Mesodermal cell (in vitro differentiated cells): ENCODE results near the gene SLC22A9. TPM values are rescaled to one million over a fixed set of nuclear protein-coding genes. Genes with fewer than 3 reads are reported as not detected.
"Not testable (repeated sequence)": the region's sequence is repeated elsewhere in the genome, so short reads cannot be mapped to it uniquely, and the experiment has no call there.

Experiments
- H3K27ac ChIP-seq: 2 replicates; pipeline ENCODE4 v1.7.0; 2013; ENCODE audit warnings: mild to moderate bottlenecking, low read depth, low read length, moderate library complexity; ENCODE audit not compliant: severe bottlenecking
- H3K36me3 ChIP-seq: 2 replicates; pipeline ENCODE4 v1.7.1; 2013; ENCODE audit warnings: mild to moderate bottlenecking, low read length, moderate library complexity; ENCODE audit not compliant: control insufficient read depth, insufficient read depth
- H3K4me1 ChIP-seq: one replicate; pipeline ENCODE4 v1.7.1; 2013; ENCODE audit warnings: mild to moderate bottlenecking, low read length; ENCODE audit not compliant: insufficient read depth, control insufficient read depth, poor library complexity, severe bottlenecking
- H3K4me3 ChIP-seq: 2 replicates; pipeline ENCODE4 v1.7.0; 2013; ENCODE audit warnings: low read length, control low read depth, mild to moderate bottlenecking; ENCODE audit not compliant: insufficient read depth, poor library complexity, severe bottlenecking; ENCODE audit errors: extremely low read depth
- H3K9me3 ChIP-seq: 2 replicates; pipeline ENCODE4 v1.7.1; 2013; ENCODE audit warnings: mild to moderate bottlenecking, low read length, moderate library complexity; ENCODE audit not compliant: control insufficient read depth
- whole genome bisulfite sequencing, 2 experiments: methylation state at CpG; one replicate each; pipeline ENCODE4 v1.1.5; 2013; ENCODE audit warnings: missing lambda C conversion rate in 2 of 2; ENCODE audit not compliant: insufficient coverage in 2 of 2; 5-methylcytosine and 5-hydroxymethylcytosine counted together
- polyA plus RNA-seq, 2 experiments: library from polyadenylated mRNA; stranded (reverse); fragments of 50-300 nt; gene quantifications; one replicate each; pipeline ENCODE4 v1.2.3, GENCODE V29; 2013

The SLC22A9 gene
- not detected for polyA plus RNA-seq (2013, experiment 1 of 2)
- not detected for polyA plus RNA-seq (2013, experiment 2 of 2)

GRCh38 chr11:63369165-63369970 lies at the start of gene SLC22A9:
TSS of gene SLC22A9 (plus strand) at chr11:63369785. CDS start at chr11:63370057, 272 bp downstream.
- Histone ChIP-seq H3K27ac (no peak within 1 kb of the TSS), H3K4me1 (no peaks in the 10 kb centered on the region), H3K9me3 (no peaks in the 10 kb centered on the region), H3K36me3 (no peaks in the 10 kb centered on the region), H3K4me3 (no peak within 1 kb of the TSS)
- WGBS, 2 experiments, result 78 to 92% methylated on average over 8 to 9 of the region's 10 CpGs

- Histone ChIP-seq H3K4me1 (no peaks in the 10 kb centered on the region), H3K4me3 (no peak overlapping the region), H3K9me3 (no peaks in the 10 kb centered on the region), H3K36me3 (no peaks in the 10 kb centered on the region), H3K27ac (no peak overlapping the region)
These were observed 47.9 kb upstream of the SLC22A9 start for GRCh38 chr11:63321723-63322122.

DNA sequence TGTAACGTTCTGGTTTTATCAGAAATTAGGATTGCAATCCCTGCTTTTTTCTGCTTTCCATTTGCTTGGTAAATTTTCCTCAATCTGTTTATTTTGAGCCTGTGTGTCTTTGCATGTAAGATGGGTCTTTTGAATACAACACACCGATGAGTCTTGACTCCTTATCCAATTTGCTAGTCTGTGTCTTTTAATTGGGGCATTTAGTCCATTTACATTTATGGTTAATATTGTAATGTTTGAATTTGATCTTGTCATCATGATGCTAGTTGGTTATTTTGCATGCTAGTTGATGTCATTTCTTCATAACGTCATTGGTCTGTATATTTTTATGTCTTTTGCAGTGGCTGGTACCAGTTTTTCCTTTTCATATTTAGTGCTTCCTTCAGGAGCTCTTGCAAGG lies 34.5 kb upstream of the SLC22A9 start:
- not testable (repeated sequence) for H3K9me3 ChIP-seq, H3K4me3 ChIP-seq, H3K36me3 ChIP-seq, H3K27ac ChIP-seq, H3K4me1 ChIP-seq
- 71 to 80% methylated on average over 1 of the region's 3 CpGs for WGBS, 2 experiments

DNA sequence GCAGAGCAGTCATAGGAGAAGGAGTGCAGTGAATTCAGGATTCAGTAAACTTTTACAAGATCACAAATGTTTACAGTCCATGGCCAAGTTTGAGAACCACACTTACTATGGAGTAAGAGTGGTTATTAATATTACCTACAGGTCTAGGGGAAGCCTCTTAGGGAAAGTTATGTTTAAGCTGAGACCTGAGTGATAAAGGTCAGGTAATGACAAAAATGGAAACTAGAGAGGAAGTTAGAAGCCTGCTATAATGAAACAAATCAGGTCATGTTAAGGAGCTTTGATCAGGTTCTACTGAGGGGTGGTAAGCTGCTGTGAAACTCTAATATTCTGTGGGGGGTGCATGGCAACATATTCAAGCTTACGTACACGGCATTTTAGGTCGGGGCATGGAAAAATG lies 32.5 kb upstream of the SLC22A9 start:
- H3K4me3 ChIP-seq, result no peak overlapping the region
- no peak overlapping the region for H3K27ac ChIP-seq
- no peaks in the 10 kb centered on the region for H3K9me3 ChIP-seq
- 88 to 93% methylated on average over 3 of the region's 3 CpGs for WGBS, 2 experiments
- H3K4me1 ChIP-seq, result no peaks in the 10 kb centered on the region
- H3K36me3 ChIP-seq, result no peaks in the 10 kb centered on the region

DNA sequence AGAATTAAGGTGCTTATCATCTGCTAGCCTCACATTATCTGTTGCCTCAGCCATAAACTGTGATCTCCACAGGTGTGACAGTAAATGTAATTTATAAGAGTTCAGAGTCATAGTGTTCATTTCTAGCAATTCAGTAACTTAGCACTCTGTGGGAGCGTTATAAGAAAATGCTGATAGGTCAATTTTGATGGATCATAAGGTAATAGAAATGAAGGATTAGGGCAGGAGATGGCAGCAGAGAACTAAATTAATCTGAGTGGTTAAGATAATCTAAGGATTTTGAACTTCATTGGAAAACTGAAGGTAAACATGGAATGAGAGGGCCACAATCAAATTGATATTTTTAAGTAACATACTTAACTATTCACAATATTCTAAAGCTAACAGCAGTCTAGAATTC lies 26.5 kb upstream of the SLC22A9 start:
- H3K4me1 ChIP-seq, result no peaks in the 10 kb centered on the region
- WGBS, 2 experiments, result 100% methylated on average over 1 of the region's 1 CpG
- H3K36me3 ChIP-seq, result no peaks in the 10 kb centered on the region
- no peak overlapping the region for H3K27ac ChIP-seq
- no peaks in the 10 kb centered on the region for H3K9me3 ChIP-seq
- no peak overlapping the region for H3K4me3 ChIP-seq

- Histone ChIP-seq H3K9me3 (no peaks in the 10 kb centered on the region), H3K4me3 (no peak overlapping the region), H3K4me1 (no peaks in the 10 kb centered on the region), H3K36me3 (no peaks in the 10 kb centered on the region), H3K27ac (no peak overlapping the region)
- 83 to 94% methylated on average over 2 of the region's 4 CpGs for WGBS, 2 experiments
These were observed 17.4 kb upstream of the SLC22A9 start for GRCh38 chr11:63352144-63352543.

GRCh38 chr11:63362196-63362793 lies 7.3 kb upstream of the SLC22A9 start:
- Histone ChIP-seq H3K4me3 (no peak overlapping the region), H3K36me3 (no peaks in the 10 kb centered on the region), H3K27ac (no peak overlapping the region), H3K9me3 (no peaks in the 10 kb centered on the region), H3K4me1 (no peaks in the 10 kb centered on the region)
- 80 to 100% methylated on average over 1 of the region's 1 CpG for WGBS, 2 experiments

DNA sequence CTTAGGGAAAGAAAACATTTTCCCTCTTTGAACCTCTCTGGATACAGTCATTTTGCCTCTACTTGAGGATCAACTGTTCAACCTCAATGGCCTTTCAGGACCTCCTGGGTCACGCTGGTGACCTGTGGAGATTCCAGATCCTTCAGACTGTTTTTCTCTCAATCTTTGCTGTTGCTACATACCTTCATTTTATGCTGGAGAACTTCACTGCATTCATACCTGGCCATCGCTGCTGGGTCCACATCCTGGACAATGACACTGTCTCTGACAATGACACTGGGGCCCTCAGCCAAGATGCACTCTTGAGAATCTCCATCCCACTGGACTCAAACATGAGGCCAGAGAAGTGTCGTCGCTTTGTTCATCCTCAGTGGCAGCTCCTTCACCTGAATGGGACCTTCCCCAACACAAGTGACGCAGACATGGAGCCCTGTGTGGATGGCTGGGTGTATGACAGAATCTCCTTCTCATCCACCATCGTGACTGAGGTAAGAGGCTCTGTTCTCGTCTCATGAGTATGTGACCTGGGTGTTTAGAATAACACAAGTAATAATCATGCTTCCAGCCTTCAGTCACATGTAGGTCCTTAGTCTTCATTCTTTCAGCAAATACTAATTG lies 495 bp downstream of the SLC22A9 start:
- Histone ChIP-seq H3K4me3 (no peak overlapping the region), H3K27ac (no peak overlapping the region), H3K4me1 (no peaks in the 10 kb centered on the region), H3K9me3 (no peaks in the 10 kb centered on the region), H3K36me3 (no peaks in the 10 kb centered on the region)
- WGBS, 2 experiments, result 79 to 96% methylated on average over 2 to 6 of the region's 7 CpGs

- no peak overlapping the region for H3K27ac ChIP-seq
- no peaks in the 10 kb centered on the region for H3K36me3 ChIP-seq
- no peak overlapping the region for H3K4me3 ChIP-seq
- H3K4me1 ChIP-seq, result no peaks in the 10 kb centered on the region
- 94 to 96% methylated on average over 2 of the region's 2 CpGs for WGBS, 2 experiments
- no peaks in the 10 kb centered on the region for H3K9me3 ChIP-seq
These were observed 1.8 kb downstream of the SLC22A9 start for GRCh38 chr11:63371396-63371795.

- Histone ChIP-seq H3K36me3 (no peaks in the 10 kb centered on the region), H3K4me3 (no peak overlapping the region), H3K27ac (no peak overlapping the region), H3K9me3 (no peaks in the 10 kb centered on the region), H3K4me1 (no peaks in the 10 kb centered on the region)
- 67 to 71% methylated on average over 1 to 2 of the region's 2 CpGs for WGBS, 2 experiments
These were observed 5.8 kb downstream of the SLC22A9 start for GRCh38 chr11:63375434-63375833.

GRCh38 chr11:63380130-63380529 lies 10.5 kb downstream of the SLC22A9 start:
- H3K4me1 ChIP-seq, result no peaks in the 10 kb centered on the region
- H3K27ac ChIP-seq, result no peak overlapping the region
- no peaks in the 10 kb centered on the region for H3K36me3 ChIP-seq
- no peak overlapping the region for H3K4me3 ChIP-seq
- WGBS, 2 experiments, result 60 to 100% methylated on average over 1 to 2 of the region's 2 CpGs
- no peaks in the 10 kb centered on the region for H3K9me3 ChIP-seq
